ENCODE measurements around the gene HUS1B. TPM values are rescaled to one million over a fixed set of nuclear protein-coding genes. Genes with fewer than 3 reads are reported as not detected.

HUS1B gene
- total and polyA plus RNA-seq, 2 experiments from 2014 or later: 1.3 to 3.9 TPM

DNA sequence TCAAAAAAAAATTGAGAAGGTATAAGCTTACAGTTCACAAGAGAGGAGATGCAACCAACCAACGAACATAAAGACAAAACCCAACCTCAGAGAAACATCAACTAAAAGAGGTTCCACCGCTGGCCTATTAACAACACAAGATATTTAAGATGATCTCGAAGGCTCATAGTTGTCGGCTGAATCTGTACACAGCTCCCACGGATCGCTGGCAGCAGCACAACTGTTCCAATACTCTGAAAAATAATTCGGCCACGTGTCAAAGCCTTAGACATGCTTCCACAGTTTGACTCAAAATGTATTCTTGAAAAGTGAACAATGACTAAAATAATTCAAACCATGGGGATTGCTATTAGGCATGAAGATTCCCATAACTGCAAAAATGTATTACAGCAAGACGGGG lies 22.4 kb upstream of the HUS1B start:
- Histone ChIP-seq H2AFZ (no peak overlapping the region), H3K4me3 (peak overlapping the region; percentile 23; the same call in 1 of the 2 replicates), H3K4me1 (ENCODE audit: insufficient read depth) (peaks cover 70% of the 10 kb centered on the region), H3K4me2 (peak overlapping the region; percentile 75), H3K79me2 (replicated peaks; ENCODE audit: insufficient read depth) (peaks cover 77% of the 10 kb centered on the region), H3K27ac (ENCODE audit: low read depth) (peak overlapping the region; percentile 96), H3F3A (replicated peaks; ENCODE audit: low read depth) (peaks cover 4% of the 10 kb centered on the region; the same call in 1 of the 2 replicates), H4K20me1 (replicated peaks; ENCODE audit: insufficient read depth) (no peaks in the 10 kb centered on the region), H3K9me2 (ENCODE audit: insufficient read depth) (no peaks in the 10 kb centered on the region), H3K36me3 (ENCODE audit: insufficient read depth) (no peaks in the 10 kb centered on the region), H3K27me3 (ENCODE audit: insufficient read depth) (no peaks in the 10 kb centered on the region)
- H3K27me3 Mint-ChIP-seq (ENCODE audit: insufficient read depth, low read depth, poor library complexity): peaks cover 8% of the 10 kb centered on the region
- peaks cover 19% of the 10 kb centered on the region for H3K36me3 Mint-ChIP-seq (ENCODE audit: low read depth)
- peak overlapping the region; percentile 66 for H3K27ac Mint-ChIP-seq
- peaks cover 68% of the 10 kb centered on the region for H3K4me1 Mint-ChIP-seq
- no peak for ATAC-seq
- TF ChIP-seq POLR2AphosphoS5 (IDR thresholded peaks at IDR 0.05; ENCODE audit: low read depth): no peak
- no peak for TF ChIP-seq ZNF114 (CRISPR knock-in tag; IDR thresholded peaks at IDR 0.05)
- no peak for TF ChIP-seq NANOG (IDR thresholded peaks at IDR 0.05; ENCODE audit: borderline replicate concordance)
- TF ChIP-seq, protein P1, sequence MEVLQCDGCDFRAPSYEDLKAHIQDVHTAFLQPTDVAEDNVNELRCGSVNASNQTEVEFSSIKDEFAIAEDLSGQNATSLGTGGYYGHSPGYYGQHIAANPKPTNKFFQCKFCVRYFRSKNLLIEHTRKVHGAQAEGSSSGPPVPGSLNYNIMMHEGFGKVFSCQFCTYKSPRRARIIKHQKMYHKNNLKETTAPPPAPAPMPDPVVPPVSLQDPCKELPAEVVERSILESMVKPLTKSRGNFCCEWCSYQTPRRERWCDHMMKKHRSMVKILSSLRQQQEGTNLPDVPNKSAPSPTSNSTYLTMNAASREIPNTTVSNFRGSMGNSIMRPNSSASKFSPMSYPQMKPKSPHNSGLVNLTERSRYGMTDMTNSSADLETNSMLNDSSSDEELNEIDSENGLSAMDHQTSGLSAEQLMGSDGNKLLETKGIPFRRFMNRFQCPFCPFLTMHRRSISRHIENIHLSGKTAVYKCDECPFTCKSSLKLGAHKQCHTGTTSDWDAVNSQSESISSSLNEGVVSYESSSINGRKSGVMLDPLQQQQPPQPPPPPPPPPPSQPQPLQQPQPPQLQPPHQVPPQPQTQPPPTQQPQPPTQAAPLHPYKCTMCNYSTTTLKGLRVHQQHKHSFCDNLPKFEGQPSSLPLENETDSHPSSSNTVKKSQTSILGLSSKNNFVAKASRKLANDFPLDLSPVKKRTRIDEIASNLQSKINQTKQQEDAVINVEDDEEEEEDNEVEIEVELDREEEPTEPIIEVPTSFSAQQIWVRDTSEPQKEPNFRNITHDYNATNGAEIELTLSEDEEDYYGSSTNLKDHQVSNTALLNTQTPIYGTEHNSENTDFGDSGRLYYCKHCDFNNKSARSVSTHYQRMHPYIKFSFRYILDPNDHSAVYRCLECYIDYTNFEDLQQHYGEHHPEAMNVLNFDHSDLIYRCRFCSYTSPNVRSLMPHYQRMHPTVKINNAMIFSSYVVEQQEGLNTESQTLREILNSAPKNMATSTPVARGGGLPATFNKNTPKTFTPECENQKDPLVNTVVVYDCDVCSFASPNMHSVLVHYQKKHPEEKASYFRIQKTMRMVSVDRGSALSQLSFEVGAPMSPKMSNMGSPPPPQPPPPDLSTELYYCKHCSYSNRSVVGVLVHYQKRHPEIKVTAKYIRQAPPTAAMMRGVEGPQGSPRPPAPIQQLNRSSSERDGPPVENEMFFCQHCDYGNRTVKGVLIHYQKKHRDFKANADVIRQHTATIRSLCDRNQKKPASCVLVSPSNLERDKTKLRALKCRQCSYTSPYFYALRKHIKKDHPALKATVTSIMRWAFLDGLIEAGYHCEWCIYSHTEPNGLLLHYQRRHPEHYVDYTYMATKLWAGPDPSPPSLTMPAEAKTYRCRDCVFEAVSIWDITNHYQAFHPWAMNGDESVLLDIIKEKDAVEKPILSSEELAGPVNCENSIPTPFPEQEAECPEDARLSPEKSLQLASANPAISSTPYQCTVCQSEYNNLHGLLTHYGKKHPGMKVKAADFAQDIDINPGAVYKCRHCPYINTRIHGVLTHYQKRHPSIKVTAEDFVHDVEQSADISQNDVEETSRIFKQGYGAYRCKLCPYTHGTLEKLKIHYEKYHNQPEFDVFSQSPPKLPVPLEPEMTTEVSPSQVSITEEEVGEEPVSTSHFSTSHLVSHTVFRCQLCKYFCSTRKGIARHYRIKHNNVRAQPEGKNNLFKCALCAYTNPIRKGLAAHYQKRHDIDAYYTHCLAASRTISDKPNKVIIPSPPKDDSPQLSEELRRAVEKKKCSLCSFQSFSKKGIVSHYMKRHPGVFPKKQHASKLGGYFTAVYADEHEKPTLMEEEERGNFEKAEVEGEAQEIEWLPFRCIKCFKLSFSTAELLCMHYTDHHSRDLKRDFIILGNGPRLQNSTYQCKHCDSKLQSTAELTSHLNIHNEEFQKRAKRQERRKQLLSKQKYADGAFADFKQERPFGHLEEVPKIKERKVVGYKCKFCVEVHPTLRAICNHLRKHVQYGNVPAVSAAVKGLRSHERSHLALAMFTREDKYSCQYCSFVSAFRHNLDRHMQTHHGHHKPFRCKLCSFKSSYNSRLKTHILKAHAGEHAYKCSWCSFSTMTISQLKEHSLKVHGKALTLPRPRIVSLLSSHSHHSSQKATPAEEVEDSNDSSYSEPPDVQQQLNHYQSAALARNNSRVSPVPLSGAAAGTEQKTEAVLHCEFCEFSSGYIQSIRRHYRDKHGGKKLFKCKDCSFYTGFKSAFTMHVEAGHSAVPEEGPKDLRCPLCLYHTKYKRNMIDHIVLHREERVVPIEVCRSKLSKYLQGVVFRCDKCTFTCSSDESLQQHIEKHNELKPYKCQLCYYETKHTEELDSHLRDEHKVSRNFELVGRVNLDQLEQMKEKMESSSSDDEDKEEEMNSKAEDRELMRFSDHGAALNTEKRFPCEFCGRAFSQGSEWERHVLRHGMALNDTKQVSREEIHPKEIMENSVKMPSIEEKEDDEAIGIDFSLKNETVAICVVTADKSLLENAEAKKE (CRISPR knock-in tag; IDR thresholded peaks at IDR 0.05): no peak
- no peak for TF ChIP-seq ZNF331 (CRISPR knock-in tag; IDR thresholded peaks at IDR 0.05; ENCODE audit: low read depth)
- TF ChIP-seq, protein P2, sequence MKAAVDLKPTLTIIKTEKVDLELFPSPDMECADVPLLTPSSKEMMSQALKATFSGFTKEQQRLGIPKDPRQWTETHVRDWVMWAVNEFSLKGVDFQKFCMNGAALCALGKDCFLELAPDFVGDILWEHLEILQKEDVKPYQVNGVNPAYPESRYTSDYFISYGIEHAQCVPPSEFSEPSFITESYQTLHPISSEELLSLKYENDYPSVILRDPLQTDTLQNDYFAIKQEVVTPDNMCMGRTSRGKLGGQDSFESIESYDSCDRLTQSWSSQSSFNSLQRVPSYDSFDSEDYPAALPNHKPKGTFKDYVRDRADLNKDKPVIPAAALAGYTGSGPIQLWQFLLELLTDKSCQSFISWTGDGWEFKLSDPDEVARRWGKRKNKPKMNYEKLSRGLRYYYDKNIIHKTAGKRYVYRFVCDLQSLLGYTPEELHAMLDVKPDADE (IDR thresholded peaks at IDR 0.05): no peak
- no peak for TF ChIP-seq CREB1 (CRISPR knock-in tag; IDR thresholded peaks at IDR 0.05; ENCODE audit: low read depth)
- TF ChIP-seq, protein P3, sequence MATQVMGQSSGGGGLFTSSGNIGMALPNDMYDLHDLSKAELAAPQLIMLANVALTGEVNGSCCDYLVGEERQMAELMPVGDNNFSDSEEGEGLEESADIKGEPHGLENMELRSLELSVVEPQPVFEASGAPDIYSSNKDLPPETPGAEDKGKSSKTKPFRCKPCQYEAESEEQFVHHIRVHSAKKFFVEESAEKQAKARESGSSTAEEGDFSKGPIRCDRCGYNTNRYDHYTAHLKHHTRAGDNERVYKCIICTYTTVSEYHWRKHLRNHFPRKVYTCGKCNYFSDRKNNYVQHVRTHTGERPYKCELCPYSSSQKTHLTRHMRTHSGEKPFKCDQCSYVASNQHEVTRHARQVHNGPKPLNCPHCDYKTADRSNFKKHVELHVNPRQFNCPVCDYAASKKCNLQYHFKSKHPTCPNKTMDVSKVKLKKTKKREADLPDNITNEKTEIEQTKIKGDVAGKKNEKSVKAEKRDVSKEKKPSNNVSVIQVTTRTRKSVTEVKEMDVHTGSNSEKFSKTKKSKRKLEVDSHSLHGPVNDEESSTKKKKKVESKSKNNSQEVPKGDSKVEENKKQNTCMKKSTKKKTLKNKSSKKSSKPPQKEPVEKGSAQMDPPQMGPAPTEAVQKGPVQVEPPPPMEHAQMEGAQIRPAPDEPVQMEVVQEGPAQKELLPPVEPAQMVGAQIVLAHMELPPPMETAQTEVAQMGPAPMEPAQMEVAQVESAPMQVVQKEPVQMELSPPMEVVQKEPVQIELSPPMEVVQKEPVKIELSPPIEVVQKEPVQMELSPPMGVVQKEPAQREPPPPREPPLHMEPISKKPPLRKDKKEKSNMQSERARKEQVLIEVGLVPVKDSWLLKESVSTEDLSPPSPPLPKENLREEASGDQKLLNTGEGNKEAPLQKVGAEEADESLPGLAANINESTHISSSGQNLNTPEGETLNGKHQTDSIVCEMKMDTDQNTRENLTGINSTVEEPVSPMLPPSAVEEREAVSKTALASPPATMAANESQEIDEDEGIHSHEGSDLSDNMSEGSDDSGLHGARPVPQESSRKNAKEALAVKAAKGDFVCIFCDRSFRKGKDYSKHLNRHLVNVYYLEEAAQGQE (IDR thresholded peaks at IDR 0.05; ENCODE audit: unreplicated experiment): no peak
- no peak for TF ChIP-seq JUNB (IDR thresholded peaks at IDR 0.05; ENCODE audit: unreplicated experiment)
- no peak for TF ChIP-seq STAT1 (IDR thresholded peaks at IDR 0.05; ENCODE audit: unreplicated experiment)
- TF ChIP-seq EZH2phosphoT487 (IDR thresholded peaks at IDR 0.05; ENCODE audit: unreplicated experiment): no peak
- TF ChIP-seq EZH2 (IDR thresholded peaks at IDR 0.05; ENCODE audit: low read depth, unreplicated experiment): no peak
- TF ChIP-seq, protein P4, sequence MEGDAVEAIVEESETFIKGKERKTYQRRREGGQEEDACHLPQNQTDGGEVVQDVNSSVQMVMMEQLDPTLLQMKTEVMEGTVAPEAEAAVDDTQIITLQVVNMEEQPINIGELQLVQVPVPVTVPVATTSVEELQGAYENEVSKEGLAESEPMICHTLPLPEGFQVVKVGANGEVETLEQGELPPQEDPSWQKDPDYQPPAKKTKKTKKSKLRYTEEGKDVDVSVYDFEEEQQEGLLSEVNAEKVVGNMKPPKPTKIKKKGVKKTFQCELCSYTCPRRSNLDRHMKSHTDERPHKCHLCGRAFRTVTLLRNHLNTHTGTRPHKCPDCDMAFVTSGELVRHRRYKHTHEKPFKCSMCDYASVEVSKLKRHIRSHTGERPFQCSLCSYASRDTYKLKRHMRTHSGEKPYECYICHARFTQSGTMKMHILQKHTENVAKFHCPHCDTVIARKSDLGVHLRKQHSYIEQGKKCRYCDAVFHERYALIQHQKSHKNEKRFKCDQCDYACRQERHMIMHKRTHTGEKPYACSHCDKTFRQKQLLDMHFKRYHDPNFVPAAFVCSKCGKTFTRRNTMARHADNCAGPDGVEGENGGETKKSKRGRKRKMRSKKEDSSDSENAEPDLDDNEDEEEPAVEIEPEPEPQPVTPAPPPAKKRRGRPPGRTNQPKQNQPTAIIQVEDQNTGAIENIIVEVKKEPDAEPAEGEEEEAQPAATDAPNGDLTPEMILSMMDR (conservative IDR thresholded peaks at IDR 0.05; ENCODE audit: low read depth in 2 of 2): no peak
- H3K4me3 Mint-ChIP-seq: no peak overlapping the region
- DNase-seq (ENCODE audit: low spot score): no peak
- peaks cover 8% of the 10 kb centered on the region; the same call in 2 of the 3 replicates for H3K9me3 Mint-ChIP-seq
